KOPT-K1 (cell line): ENCODE data around the gene ACBD6.

Experiments used
- H3K27ac ChIP-seq: fragments of 200-600 bp; sonication (generic); 2 replicates; pipeline ENCODE4 v1.5.1; 2016; ENCODE audit warnings: antibody characterized with exemption, mild to moderate bottlenecking, low read depth, low read length; ENCODE audit not compliant: poor library complexity, severe bottlenecking
- H3K36me3 ChIP-seq: fragments of 200-600 bp; sonication (generic); 2 replicates; pipeline ENCODE4 v1.5.1; 2017; ENCODE audit warnings: antibody characterized with exemption, mild to moderate bottlenecking, low read length, moderate library complexity; ENCODE audit not compliant: insufficient read depth
- H3K9me3 ChIP-seq: fragments of 200-600 bp; sonication (generic); 2 replicates; pipeline ENCODE4 v1.5.1; 2017; ENCODE audit warnings: antibody characterized with exemption, low read length, mild to moderate bottlenecking; ENCODE audit not compliant: insufficient read depth, poor library complexity, severe bottlenecking

ACBD6 gene

GRCh38 chr1:180392020-180392419, 110.4 kb downstream of the ACBD6 start:
- Histone ChIP-seq H3K9me3 (peaks cover 38% of the 10 kb centered on the region), H3K27ac (no peak overlapping the region), H3K36me3 (peaks cover 31% of the 10 kb centered on the region)

- Histone ChIP-seq H3K9me3 (peaks cover 55% of the 10 kb centered on the region), H3K27ac (no peak overlapping the region), H3K36me3 (no peaks in the 10 kb centered on the region; the same call in 1 of the 2 replicates)
These were observed 115.0 kb downstream of the ACBD6 start for GRCh38 chr1:180387413-180387812.

- peaks cover 60% of the 10 kb centered on the region for H3K9me3 ChIP-seq
- no peaks in the 10 kb centered on the region; the same call in 1 of the 2 replicates for H3K36me3 ChIP-seq
These were observed 115.5 kb downstream of the ACBD6 start for GRCh38 chr1:180386745-180387367.

GRCh38 chr1:180385144-180385543, 117.2 kb downstream of the ACBD6 start:
- Histone ChIP-seq H3K36me3 (peaks cover 2% of the 10 kb centered on the region; the same call in 1 of the 2 replicates), H3K27ac (no peak overlapping the region), H3K9me3 (peaks cover 64% of the 10 kb centered on the region)

More at GRCh38 chr1:180386745-180387367, 115.5 kb downstream of the ACBD6 start:
- H3K27ac ChIP-seq: no peak overlapping the region

- peaks cover 7% of the 10 kb centered on the region; the same call in 1 of the 2 replicates for H3K36me3 ChIP-seq
- no peak overlapping the region for H3K27ac ChIP-seq
These were observed 117.9 kb downstream of the ACBD6 start for GRCh38 chr1:180384286-180385005.

GRCh38 chr1:180382326-180383115, 119.9 kb downstream of the ACBD6 start:
- Histone ChIP-seq H3K9me3 (peaks cover 86% of the 10 kb centered on the region), H3K27ac (no peak overlapping the region), H3K36me3 (peaks cover 16% of the 10 kb centered on the region; the same call in 1 of the 2 replicates)

More at GRCh38 chr1:180384286-180385005, 117.9 kb downstream of the ACBD6 start:
- H3K9me3 ChIP-seq: peaks cover 71% of the 10 kb centered on the region

- H3K9me3 ChIP-seq: peaks cover 80% of the 10 kb centered on the region
- no peak overlapping the region for H3K27ac ChIP-seq
- peaks cover 16% of the 10 kb centered on the region; the same call in 1 of the 2 replicates for H3K36me3 ChIP-seq
These were observed 121.2 kb downstream of the ACBD6 start for GRCh38 chr1:180381184-180381580.

GRCh38 chr1:180380259-180381183, 121.9 kb downstream of the ACBD6 start:
- H3K27ac ChIP-seq: no peak overlapping the region
- H3K9me3 ChIP-seq: peaks cover 74% of the 10 kb centered on the region

GRCh38 chr1:180376800-180377199, 125.6 kb downstream of the ACBD6 start:
- Histone ChIP-seq H3K36me3 (peaks cover 16% of the 10 kb centered on the region; the same call in 1 of the 2 replicates), H3K9me3 (peaks cover 47% of the 10 kb centered on the region), H3K27ac (no peak overlapping the region)

More at GRCh38 chr1:180380259-180381183, 121.9 kb downstream of the ACBD6 start:
- peaks cover 16% of the 10 kb centered on the region; the same call in 1 of the 2 replicates for H3K36me3 ChIP-seq

GRCh38 chr1:180376253-180376652, 126.1 kb downstream of the ACBD6 start:
- Histone ChIP-seq H3K9me3 (peaks cover 41% of the 10 kb centered on the region), H3K36me3 (peaks cover 16% of the 10 kb centered on the region; the same call in 1 of the 2 replicates), H3K27ac (no peak overlapping the region)

- Histone ChIP-seq H3K36me3 (no peaks in the 10 kb centered on the region), H3K9me3 (peaks cover 7% of the 10 kb centered on the region), H3K27ac (no peak overlapping the region)
These were observed 129.6 kb downstream of the ACBD6 start for GRCh38 chr1:180372728-180373127.

GRCh38 chr1:180370597-180370996, 131.8 kb downstream of the ACBD6 start:
- H3K27ac ChIP-seq: no peak overlapping the region
- H3K9me3 ChIP-seq: no peaks in the 10 kb centered on the region

GRCh38 chr1:180370188-180370587, 132.2 kb downstream of the ACBD6 start:
- Histone ChIP-seq H3K27ac (no peak overlapping the region), H3K9me3 (no peaks in the 10 kb centered on the region), H3K36me3 (no peaks in the 10 kb centered on the region)

More at GRCh38 chr1:180370597-180370996, 131.8 kb downstream of the ACBD6 start:
- H3K36me3 ChIP-seq: no peaks in the 10 kb centered on the region

- no peak overlapping the region for H3K27ac ChIP-seq
- H3K36me3 ChIP-seq: no peaks in the 10 kb centered on the region
- H3K9me3 ChIP-seq: no peaks in the 10 kb centered on the region
These were observed 133.3 kb downstream of the ACBD6 start for GRCh38 chr1:180369061-180369460.
